ENCODE measurements around the gene FUBP1. TPM values are rescaled to one million over a fixed set of nuclear protein-coding genes. Genes with fewer than 3 reads are reported as not detected.
"Not testable (repeated sequence)": the region's sequence is repeated elsewhere in the genome, so short reads cannot be mapped to it uniquely, and the experiment has no call there.

Gene FUBP1, protein sequence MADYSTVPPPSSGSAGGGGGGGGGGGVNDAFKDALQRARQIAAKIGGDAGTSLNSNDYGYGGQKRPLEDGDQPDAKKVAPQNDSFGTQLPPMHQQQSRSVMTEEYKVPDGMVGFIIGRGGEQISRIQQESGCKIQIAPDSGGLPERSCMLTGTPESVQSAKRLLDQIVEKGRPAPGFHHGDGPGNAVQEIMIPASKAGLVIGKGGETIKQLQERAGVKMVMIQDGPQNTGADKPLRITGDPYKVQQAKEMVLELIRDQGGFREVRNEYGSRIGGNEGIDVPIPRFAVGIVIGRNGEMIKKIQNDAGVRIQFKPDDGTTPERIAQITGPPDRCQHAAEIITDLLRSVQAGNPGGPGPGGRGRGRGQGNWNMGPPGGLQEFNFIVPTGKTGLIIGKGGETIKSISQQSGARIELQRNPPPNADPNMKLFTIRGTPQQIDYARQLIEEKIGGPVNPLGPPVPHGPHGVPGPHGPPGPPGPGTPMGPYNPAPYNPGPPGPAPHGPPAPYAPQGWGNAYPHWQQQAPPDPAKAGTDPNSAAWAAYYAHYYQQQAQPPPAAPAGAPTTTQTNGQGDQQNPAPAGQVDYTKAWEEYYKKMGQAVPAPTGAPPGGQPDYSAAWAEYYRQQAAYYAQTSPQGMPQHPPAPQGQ
- 100 to 1,000 TPM; 101 to 142 TPM for total RNA-seq
- 10 to 100 TPM; 18.3 to 57.1 TPM for polyA plus RNA-seq
- long read RNA-seq, donor 1, transcript FUBP1-203 (20 exons, 2,378 nt), result major isoform, 12 of 57 reads
- long read RNA-seq, donor 1, partial matches to known transcripts, result 10 of 57 reads
- long read RNA-seq, donor 1, other reads (novel, unspliced or antisense), result 35 of 57 reads
- long read RNA-seq, donor 2, partial matches to known transcripts, result 8 of 32 reads
- long read RNA-seq, donor 2, other reads (novel, unspliced or antisense), result 20 of 32 reads

DNA sequence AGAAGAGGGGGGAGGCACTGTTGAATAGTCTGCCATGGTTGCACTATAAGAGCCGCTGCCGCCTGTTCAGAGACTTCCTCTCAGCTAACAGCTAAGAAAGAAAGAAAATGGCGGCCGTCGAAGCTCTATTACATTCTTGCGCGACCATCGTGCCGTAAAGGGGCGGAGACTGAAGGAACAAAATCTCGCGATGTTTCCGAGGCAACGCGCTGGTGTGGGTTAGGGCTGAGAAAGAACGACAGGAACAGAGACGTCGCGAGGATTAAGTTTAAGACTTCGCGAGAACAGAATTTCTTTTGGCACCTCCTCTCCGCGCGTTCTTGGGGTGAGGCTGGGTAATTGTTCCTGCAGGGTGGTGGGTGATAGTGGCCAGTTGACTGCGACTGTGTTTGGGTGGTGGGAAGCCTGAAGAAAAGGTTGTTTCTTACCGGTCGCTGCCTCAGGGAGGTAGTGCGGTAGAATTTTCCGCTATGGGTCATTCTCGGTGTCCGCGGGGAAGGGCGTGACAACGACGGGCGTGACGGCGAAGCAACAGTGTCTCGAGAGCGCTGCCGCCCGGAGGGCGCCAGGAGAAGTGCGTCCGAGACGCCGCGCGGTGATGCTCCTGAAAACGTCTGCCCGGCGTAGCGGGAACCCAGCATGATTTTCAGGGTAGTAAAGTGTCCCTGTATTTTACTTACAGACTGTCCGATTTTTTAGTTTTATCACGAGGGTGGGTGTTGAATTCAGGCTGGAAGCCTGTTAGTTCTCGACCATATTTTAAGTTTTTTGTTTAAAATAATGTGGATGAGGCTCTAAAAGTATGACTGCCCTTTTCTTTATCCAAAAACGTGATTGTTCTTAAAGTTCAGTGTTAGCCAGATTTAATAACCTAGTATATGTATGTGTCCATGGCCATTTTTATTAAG lies at the start of gene FUBP1:
Gene FUBP1, minus strand, starts transcription at position 104 of the 908 bp plus-strand sequence. Its CDS starts 68 bp downstream, at position 36.
- Histone ChIP-seq H3K4me1 (ENCODE audit: control insufficient read depth in 1 of 2, insufficient read depth in 2 of 2, low read length in 2 of 2) (no peaks in the 10 kb centered on the region), H3K27me3 (ENCODE audit: control insufficient read depth in 1 of 2, insufficient read depth in 2 of 2, low read length in 1 of 2) (no peaks in the 10 kb centered on the region), H3K36me3 (ENCODE audit: control insufficient read depth in 1 of 2, insufficient read depth in 2 of 2, low read length in 1 of 2) (no peaks in the 10 kb centered on the region), H3K9me3 (ENCODE audit: control insufficient read depth, low read length) (no peaks in the 10 kb centered on the region), H3K27ac (ENCODE audit: low read depth in 1 of 2, low read length in 2 of 2) (peak within 1 kb of the TSS; percentile 99), H3K4me3 (ENCODE audit: low read length in 2 of 2) (peak within 1 kb of the TSS; percentile 96 to 100)
- ATAC-seq (ENCODE audit: low FRiP score), result peak; percentile 98
- intact Hi-C loops (cut with DNase I), result loop anchor here (1.0 to 5.0 kb wide), 2 partner anchors 25 to 133 kb away; partner anchors contain the start of gene DNAJB4 (in 2 of the 2)
- whole genome bisulfite sequencing, 2 donors, result 0% methylated on average over 57 of the region's 57 CpGs
- peak; percentile 96 for DNase-seq

DNA sequence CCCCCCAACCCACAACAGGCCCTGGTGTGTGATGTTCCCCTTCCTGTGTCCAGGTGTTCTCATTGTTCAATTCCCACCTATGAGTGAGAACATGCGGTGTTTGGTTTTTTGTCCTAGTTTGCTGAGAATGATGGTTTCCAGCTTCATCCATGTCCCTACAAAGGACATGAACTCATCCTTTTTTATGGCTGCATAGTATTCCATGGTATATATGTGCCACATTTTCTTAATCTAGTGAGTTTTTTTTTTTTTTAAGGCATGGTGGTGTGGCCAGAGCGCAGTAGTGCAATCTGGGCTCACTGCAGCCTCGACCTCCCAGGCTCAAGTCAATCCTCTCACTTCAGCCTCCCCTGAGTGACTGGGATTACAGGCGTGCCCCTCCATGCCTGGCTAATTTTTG lies 42.3 kb upstream of the FUBP1 start:
- H3K27me3 ChIP-seq (ENCODE audit: control insufficient read depth in 1 of 2, insufficient read depth in 2 of 2, low read length in 1 of 2); H3K4me3 ChIP-seq (ENCODE audit: low read length in 2 of 2); ATAC-seq (ENCODE audit: low FRiP score); H3K36me3 ChIP-seq (ENCODE audit: control insufficient read depth in 1 of 2, insufficient read depth in 2 of 2, low read length in 1 of 2); DNase-seq; H3K9me3 ChIP-seq (ENCODE audit: control insufficient read depth, low read length); H3K4me1 ChIP-seq (ENCODE audit: control insufficient read depth in 1 of 2, insufficient read depth in 2 of 2, low read length in 2 of 2); intact Hi-C loops (cut with DNase I); H3K27ac ChIP-seq (ENCODE audit: low read depth in 1 of 2, low read length in 2 of 2): not testable (repeated sequence)
- WGBS, 2 donors, result 97 to 100% methylated on average over 4 of the region's 4 CpGs

DNA sequence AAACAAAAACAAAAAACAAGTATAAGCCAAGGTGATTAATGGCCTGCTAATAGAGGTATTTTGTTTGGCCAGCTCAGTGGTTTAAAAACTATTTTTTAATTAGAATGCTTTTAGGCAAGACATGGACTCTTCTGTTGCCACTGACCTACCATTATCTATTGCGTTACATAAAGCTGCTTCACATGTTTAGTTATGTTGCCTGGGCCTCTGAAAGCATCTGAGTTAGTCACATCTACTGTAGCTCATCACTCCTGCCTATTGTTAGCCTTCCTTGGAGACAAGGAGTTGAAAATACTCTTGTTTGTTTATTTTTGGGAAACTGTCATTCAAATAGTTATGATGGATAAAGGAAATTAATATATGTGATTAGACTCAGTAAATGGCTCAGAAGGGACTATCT lies 40.2 kb upstream of the FUBP1 start:
- intact Hi-C loops (cut with DNase I), result no loop called here
- no peak for ATAC-seq (ENCODE audit: low FRiP score)
- H3K4me3 ChIP-seq (ENCODE audit: low read length in 2 of 2), result no peak overlapping the region
- no peaks in the 10 kb centered on the region for H3K4me1 ChIP-seq (ENCODE audit: control insufficient read depth in 1 of 2, insufficient read depth in 2 of 2, low read length in 2 of 2)
- no peak for DNase-seq
- H3K27me3 ChIP-seq (ENCODE audit: control insufficient read depth in 1 of 2, insufficient read depth in 2 of 2, low read length in 1 of 2), result no peaks in the 10 kb centered on the region
- WGBS, 2 donors, result 93 to 96% methylated on average over 1 of the region's 1 CpG
- H3K27ac ChIP-seq (ENCODE audit: low read depth in 1 of 2, low read length in 2 of 2), result no peak overlapping the region
- peaks cover 0 to 2% of the 10 kb centered on the region in 2 donors for H3K36me3 ChIP-seq (ENCODE audit: control insufficient read depth in 1 of 2, insufficient read depth in 2 of 2, low read length in 1 of 2)
- no peaks in the 10 kb centered on the region for H3K9me3 ChIP-seq (ENCODE audit: control insufficient read depth, low read length)

DNA sequence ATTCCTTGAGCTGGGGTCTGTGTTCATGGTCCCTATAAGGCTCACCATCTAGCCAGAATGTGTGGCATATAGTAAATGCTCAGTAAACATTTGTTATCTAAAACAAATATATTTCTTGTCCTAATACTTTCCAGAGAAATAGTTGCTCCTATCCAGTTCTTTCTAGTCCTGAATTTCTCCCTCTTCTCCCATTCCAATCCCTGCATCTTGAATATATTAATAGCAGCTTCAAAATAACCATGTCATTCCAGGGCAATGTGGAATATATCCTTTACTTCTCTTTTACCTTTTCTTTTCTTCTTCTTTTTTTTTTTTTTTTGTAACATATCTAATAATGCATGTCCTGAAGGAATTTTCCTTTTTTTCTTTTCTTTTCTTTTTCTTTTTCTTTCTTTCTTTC lies 36.3 kb upstream of the FUBP1 start:
- Histone ChIP-seq H3K27me3 (ENCODE audit: control insufficient read depth in 1 of 2, insufficient read depth in 2 of 2, low read length in 1 of 2) (no peaks in the 10 kb centered on the region), H3K27ac (ENCODE audit: low read depth in 1 of 2, low read length in 2 of 2) (no peak overlapping the region), H3K9me3 (ENCODE audit: control insufficient read depth, low read length) (no peaks in the 10 kb centered on the region), H3K36me3 (ENCODE audit: control insufficient read depth in 1 of 2, insufficient read depth in 2 of 2, low read length in 1 of 2) (peaks cover 0 to 2% of the 10 kb centered on the region in 2 donors), H3K4me3 (ENCODE audit: low read length in 2 of 2) (no peak overlapping the region), H3K4me1 (ENCODE audit: control insufficient read depth in 1 of 2, insufficient read depth in 2 of 2, low read length in 2 of 2) (no peaks in the 10 kb centered on the region)
- intact Hi-C loops (cut with DNase I), result no loop called here
- DNase-seq (no peak), ATAC-seq (ENCODE audit: low FRiP score) (no peak)

DNA sequence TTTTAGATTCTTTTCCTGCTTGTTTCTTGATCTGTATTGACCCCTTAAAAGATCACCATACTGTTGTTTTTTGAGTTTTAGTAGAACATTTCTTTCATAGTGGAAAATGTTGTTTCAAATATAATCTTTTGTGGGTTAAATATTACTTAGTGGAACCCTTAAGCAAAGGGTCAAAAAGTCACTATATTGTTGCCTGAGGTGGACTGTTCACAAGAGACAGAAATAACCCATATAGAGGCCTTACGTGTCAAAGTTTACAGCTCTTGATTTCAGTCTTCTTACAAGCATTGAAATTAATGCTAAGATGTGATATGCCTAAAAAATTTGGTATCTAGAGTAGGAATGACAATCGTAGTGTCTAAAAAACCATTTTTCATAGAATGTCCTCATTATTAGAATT lies 32.2 kb upstream of the FUBP1 start:
- WGBS, 2 donors, result 25 to 30% methylated on average over 2 of the region's 2 CpGs
- H3K27me3 ChIP-seq (ENCODE audit: control insufficient read depth in 1 of 2, insufficient read depth in 2 of 2, low read length in 1 of 2), result no peaks in the 10 kb centered on the region
- peak overlapping the region in 1 of 2 donors; percentile 57 for H3K27ac ChIP-seq (ENCODE audit: low read depth in 1 of 2, low read length in 2 of 2)
- intact Hi-C loops (cut with DNase I), result no loop called here
- no peaks in the 10 kb centered on the region for H3K36me3 ChIP-seq (ENCODE audit: control insufficient read depth in 1 of 2, insufficient read depth in 2 of 2, low read length in 1 of 2)
- ATAC-seq (ENCODE audit: low FRiP score) (no peak), DNase-seq (no peak)
- peak overlapping the region; percentile 18 to 26 for H3K4me3 ChIP-seq (ENCODE audit: low read length in 2 of 2)
- H3K9me3 ChIP-seq (ENCODE audit: control insufficient read depth, low read length), result no peaks in the 10 kb centered on the region
- no peaks in the 10 kb centered on the region for H3K4me1 ChIP-seq (ENCODE audit: control insufficient read depth in 1 of 2, insufficient read depth in 2 of 2, low read length in 2 of 2)

DNA sequence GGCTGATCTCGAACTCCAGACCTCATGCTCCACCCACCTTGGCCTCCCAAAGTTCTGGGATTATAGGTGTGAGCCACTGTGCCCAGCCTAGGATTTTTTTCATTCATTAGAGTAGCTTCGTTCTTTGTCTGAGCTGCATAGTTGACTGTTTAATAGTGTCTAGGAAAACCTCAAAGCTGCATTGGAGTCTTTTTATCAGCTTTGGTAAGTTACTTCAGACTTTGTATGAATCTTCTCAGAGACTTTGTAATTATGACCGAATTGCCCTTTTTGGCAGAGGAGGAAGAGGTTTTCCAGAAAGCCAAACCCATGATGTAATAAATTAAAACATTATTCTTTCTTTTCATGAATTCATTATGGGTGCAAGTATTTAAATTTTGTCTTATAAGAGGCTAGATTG lies 31.0 kb upstream of the FUBP1 start:
- WGBS, 2 donors, result 12% methylated on average over 3 of the region's 3 CpGs
- H3K9me3 ChIP-seq (ENCODE audit: control insufficient read depth, low read length), result no peaks in the 10 kb centered on the region
- H3K4me3 ChIP-seq (ENCODE audit: low read length in 2 of 2), result peak overlapping the region; percentile 31 to 69
- H3K36me3 ChIP-seq (ENCODE audit: control insufficient read depth in 1 of 2, insufficient read depth in 2 of 2, low read length in 1 of 2), result no peaks in the 10 kb centered on the region
- H3K27me3 ChIP-seq (ENCODE audit: control insufficient read depth in 1 of 2, insufficient read depth in 2 of 2, low read length in 1 of 2), result no peaks in the 10 kb centered on the region
- intact Hi-C loops (cut with DNase I), result loop anchor here (5.0 kb wide), 2 partner anchors 47 to 92 kb away; no protein-coding TSS in a partner anchor
- ATAC-seq (ENCODE audit: low FRiP score) (no peak), DNase-seq (no peak)
- no peaks in the 10 kb centered on the region for H3K4me1 ChIP-seq (ENCODE audit: control insufficient read depth in 1 of 2, insufficient read depth in 2 of 2, low read length in 2 of 2)
- H3K27ac ChIP-seq (ENCODE audit: low read depth in 1 of 2, low read length in 2 of 2), result no peak overlapping the region

DNA sequence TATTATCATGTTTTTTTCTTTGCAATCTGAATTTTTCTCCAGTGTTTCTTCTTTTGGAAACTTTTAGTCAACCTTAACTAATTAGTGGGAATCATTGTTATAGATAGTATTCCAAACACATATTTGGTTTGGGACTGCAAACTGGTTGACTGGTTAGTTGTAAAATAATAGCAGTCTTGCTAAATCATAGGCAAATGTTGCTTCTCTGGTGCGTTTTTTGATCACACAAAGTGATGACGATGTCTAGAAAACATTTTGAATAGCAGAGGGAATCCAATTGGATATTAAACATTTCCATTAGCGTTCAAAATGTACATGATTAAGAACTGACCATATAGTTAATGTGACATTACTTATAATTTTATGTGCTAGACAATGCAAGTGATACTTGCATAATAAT lies 30.4 kb upstream of the FUBP1 start:
- ATAC-seq (ENCODE audit: low FRiP score) (no peak), DNase-seq (no peak)
- intact Hi-C loops (cut with DNase I), result loop anchor here (5.0 kb wide), 2 partner anchors 48 to 93 kb away; no protein-coding TSS in a partner anchor
- Histone ChIP-seq H3K4me3 (ENCODE audit: low read length in 2 of 2) (peak overlapping the region; percentile 43 to 69), H3K36me3 (ENCODE audit: control insufficient read depth in 1 of 2, insufficient read depth in 2 of 2, low read length in 1 of 2) (no peaks in the 10 kb centered on the region), H3K4me1 (ENCODE audit: control insufficient read depth in 1 of 2, insufficient read depth in 2 of 2, low read length in 2 of 2) (no peaks in the 10 kb centered on the region), H3K9me3 (ENCODE audit: control insufficient read depth, low read length) (no peaks in the 10 kb centered on the region), H3K27ac (ENCODE audit: low read depth in 1 of 2, low read length in 2 of 2) (no peak overlapping the region), H3K27me3 (ENCODE audit: control insufficient read depth in 1 of 2, insufficient read depth in 2 of 2, low read length in 1 of 2) (no peaks in the 10 kb centered on the region)
- WGBS, 2 donors, result 40 to 45% methylated on average over 3 of the region's 3 CpGs

All from aorta (tissue), 5 donors.